LNCaP clone FGC (cell line): ENCODE data around the gene GCK.

ENCODE experiments used
- DNase-seq: peaks from one replicate; pipeline ENCODE4 v3.0.0-alpha.2; 2011; ENCODE audit warnings: low read depth
- H3K4me3 ChIP-seq: 2 replicates; pipeline ENCODE4 v1.5.1; 2011; ENCODE audit warnings: mild to moderate bottlenecking, low read depth, low read length, control low read depth
- TF ChIP-seq, protein P1 (sequence below): IDR thresholded peaks from 2 replicates; pipeline ENCODE4 v1.5.1; 2012; ENCODE audit warnings: mild to moderate bottlenecking; ENCODE audit not compliant: control insufficient read depth, insufficient read depth; ENCODE audit errors: extremely low read depth

Gene GCK

DNA sequence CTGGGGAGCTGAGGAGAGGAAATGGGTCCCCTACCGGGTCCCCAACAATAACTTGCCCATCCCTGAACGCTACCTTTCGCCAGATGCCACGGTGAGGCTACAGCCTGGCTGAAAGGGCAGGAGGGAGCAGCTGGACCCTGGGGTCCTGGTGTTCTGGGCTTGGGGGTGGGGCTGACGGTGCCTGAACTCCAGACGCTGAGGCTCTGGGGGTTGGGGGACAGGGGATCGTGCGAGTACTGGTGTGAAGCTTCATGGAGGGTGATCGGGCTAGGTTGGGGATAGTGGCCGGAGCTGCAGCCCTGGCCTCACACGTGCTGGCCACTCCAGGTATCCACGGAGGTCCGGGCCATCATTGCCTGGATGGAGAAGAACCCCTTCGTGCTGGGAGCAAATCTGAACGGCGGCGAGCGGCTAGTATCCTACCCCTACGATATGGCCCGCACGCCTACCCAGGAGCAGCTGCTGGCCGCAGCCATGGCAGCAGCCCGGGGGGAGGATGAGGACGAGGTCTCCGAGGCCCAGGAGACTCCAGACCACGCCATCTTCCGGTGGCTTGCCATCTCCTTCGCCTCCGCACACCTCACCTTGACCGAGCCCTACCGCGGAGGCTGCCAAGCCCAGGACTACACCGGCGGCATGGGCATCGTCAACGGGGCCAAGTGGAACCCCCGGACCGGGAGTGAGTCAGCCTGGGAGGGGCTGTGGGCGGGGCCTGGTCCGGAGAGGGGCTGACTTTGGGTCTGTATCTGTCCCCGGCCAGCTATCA, 76.8 kb downstream of the GCK start:
- H3K4me3 ChIP-seq, result peak overlapping the region; percentile 50
- DNase-seq, result no peak
- TF ChIP-seq, protein P1, sequence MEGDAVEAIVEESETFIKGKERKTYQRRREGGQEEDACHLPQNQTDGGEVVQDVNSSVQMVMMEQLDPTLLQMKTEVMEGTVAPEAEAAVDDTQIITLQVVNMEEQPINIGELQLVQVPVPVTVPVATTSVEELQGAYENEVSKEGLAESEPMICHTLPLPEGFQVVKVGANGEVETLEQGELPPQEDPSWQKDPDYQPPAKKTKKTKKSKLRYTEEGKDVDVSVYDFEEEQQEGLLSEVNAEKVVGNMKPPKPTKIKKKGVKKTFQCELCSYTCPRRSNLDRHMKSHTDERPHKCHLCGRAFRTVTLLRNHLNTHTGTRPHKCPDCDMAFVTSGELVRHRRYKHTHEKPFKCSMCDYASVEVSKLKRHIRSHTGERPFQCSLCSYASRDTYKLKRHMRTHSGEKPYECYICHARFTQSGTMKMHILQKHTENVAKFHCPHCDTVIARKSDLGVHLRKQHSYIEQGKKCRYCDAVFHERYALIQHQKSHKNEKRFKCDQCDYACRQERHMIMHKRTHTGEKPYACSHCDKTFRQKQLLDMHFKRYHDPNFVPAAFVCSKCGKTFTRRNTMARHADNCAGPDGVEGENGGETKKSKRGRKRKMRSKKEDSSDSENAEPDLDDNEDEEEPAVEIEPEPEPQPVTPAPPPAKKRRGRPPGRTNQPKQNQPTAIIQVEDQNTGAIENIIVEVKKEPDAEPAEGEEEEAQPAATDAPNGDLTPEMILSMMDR, result peak; percentile 21; the same call in 1 of the 2 replicates

DNA sequence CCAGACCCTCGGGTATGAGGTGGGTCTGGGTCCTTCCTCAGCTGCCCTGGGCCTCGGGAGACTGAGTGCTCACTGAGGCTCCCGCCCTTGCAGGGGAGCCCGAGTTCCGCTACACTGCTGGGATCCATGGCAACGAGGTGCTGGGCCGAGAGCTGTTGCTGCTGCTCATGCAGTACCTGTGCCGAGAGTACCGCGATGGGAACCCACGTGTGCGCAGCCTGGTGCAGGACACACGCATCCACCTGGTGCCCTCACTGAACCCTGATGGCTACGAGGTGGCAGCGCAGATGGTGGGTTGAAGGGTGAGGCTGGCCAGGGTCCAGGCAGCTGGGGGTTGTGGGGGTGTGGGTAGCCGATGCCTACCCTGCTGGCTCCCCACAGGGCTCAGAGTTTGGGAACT, 77.5 kb downstream of the GCK start:
- TF ChIP-seq, protein P1, result no peak
- no peak for DNase-seq
- no peak overlapping the region for H3K4me3 ChIP-seq

DNA sequence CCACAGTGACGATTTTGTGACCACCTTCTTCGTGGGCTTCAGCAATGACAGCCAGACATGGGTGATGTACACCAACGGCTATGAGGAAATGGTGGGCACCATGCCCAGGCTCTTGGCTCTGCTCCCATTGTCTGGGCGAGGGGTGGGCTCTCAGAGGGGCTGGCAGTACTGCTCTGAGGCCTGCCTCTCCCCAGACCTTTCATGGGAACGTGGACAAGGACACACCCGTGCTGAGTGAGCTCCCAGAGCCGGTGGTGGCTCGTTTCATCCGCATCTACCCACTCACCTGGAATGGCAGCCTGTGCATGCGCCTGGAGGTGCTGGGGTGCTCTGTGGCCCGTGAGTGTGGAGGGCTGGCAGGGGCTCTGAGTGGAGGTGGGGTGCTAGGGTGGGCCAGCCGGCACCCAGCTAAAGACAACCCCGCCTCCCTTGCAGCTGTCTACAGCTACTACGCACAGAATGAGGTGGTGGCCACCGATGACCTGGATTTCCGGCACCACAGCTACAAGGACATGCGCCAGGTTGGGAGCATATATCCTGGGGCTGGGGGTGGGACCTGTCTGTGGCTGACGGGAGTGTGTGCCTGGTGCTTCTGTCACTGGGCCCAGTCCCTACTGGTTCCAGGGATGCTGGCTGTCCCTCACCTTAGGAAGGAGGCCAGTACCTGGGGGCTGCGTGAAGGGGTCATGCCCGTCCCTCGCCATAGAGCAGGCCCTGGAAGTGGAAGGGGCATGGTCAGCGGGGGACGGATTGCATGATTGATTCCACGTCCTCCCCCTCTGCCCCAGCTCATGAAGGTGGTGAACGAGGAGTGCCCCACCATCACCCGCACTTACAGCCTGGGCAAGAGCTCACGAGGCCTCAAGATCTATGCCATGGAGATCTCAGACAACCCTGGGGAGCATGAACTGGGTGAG, 78.3 kb downstream of the GCK start:
- DNase-seq, result no peak
- H3K4me3 ChIP-seq, result no peak overlapping the region
- TF ChIP-seq, protein P1, result no peak

DNA sequence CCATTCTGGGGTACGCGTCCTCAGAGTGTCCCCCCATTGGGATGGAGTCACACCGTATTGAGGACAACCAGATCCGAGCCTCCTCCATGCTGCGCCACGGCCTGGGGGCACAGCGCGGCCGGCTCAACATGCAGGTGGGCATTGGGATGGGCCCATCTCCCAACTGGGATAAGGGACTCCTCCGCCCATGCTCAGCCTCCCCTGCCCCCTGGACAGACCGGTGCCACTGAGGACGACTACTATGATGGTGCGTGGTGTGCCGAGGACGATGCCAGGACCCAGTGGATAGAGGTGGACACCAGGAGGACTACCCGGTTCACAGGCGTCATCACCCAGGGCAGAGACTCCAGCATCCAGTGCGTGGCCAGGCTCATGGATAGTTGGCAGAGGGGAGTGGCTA, 79.2 kb downstream of the GCK start:
- DNase-seq, result no peak
- TF ChIP-seq, protein P1, result no peak

DNA sequence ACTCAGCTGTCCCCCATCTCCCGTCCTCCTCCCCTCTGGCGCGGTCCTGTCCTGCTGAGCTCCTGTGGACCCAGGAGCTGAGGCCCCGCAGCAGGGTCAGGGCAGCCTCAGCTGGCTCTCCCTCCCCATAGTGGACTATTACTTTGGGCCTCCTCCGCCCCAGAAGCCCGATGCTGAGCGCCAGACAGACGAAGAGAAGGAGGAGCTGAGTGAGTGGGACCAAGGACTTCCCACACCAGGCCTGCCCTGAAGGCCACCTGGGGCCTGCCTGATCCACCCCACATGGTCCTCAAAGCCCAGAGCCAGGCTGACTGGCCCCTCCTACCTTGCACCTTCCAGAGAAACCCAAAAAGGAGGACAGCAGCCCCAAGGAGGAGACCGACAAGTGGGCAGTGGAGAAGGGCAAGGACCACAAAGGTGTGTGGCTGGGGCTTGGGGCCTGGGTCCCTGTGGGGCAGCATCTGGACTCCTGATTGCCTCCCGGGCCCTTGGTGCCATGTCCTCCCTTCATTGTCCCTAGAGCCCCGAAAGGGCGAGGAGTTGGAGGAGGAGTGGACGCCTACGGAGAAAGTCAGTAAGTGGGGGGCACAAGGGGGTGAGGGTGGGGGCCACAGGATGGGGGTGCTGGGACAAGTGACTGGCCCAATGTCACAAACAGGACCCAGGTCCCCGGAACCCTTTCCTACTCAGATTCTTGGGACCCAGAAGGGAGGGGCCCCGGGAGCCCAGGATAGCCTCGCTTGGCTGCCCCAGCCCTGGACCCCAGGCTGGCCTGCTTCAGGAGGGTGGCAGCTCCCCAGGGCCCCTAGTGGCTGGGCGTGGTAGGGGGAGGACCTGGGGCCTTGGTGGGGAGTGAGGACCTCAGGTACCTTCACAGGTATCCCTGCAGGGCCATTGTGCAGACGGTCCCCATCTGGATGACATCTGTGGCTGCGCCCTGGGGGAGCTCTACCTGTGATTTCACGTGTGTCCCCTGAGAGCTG, 80.2 kb downstream of the GCK start:
- TF ChIP-seq, protein P1, result no peak
- no peak overlapping the region for H3K4me3 ChIP-seq
- DNase-seq, result no peak

More for the DNA sequence above, 79.2 kb downstream of the GCK start:
- H3K4me3 ChIP-seq, result no peak overlapping the region

DNA sequence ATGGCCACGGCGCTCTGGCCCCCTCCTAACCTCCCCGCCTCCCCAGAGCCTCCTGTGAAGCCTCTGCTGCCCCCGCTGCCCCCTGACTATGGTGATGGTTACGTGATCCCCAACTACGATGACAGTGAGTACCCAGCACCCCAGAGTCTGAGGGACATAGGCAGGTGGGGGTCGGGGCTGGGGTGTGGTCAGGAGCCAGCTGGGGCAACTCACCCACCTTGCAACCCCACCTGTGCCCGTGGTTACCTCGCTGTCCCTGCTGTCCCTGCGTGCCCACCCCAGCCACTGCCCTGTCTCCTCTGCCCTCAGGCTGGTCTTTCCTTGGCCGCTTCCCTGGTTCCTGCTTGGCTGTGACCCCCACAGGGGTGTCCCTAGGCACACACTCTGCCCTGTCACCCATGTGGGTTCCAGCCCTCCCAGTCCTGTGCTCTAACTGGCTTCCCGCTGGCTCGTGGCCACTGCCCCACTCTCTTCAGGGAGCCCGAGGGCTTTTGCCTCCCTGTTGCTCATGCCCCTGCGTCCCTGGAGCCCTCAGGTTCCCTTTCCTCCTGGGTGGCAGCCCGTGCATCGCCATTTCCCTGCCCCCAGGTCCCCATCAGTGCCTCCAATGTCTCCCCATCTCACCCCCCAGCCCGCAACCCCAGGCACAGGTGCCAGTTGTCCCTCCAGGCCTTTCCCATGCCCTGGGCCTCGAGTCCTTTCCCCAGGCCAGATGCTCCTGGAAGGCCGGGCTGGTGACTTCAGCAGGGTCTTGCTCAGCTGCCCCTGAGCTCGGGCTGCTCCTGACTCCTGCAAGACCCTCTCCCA, 81.1 kb downstream of the GCK start:
- no peak overlapping the region for H3K4me3 ChIP-seq
- TF ChIP-seq, protein P1, result no peak
- no peak for DNase-seq
